Natural killer cell (primary cell): ENCODE results near the gene RHOXF1. TPM values are rescaled to one million over a fixed set of nuclear protein-coding genes. Genes with fewer than 3 reads are reported as not detected.

Experiments
- ATAC-seq, 3 donors: fragments of 150-1000 bp in 2 of 3; fragments of 200-7000 bp in 1 of 3; cut with Tn5 transposase; 1 replicate in 1 of 3; 2 replicates in 2 of 3; pipeline ENCODE4 v1.10.0; 2021; ENCODE audit warnings: mild to moderate bottlenecking in 2 of 3, moderate library complexity in 2 of 3
- DNase-seq, 2 donors: peaks; one replicate each; pipeline versions ENCODE4 v3.0.0 to v3.0.0-alpha.2; 2013 to 2021; ENCODE audit warnings: mixed read lengths in 1 of 2
- H3K27ac ChIP-seq: one replicate; pipeline ENCODE4 v1.5.1; 2013; ENCODE audit warnings: mild to moderate bottlenecking, low read length
- H3K27me3 ChIP-seq: one replicate; pipeline ENCODE4 v1.6.1; 2013; ENCODE audit warnings: low read length; ENCODE audit not compliant: control insufficient read depth, insufficient read depth
- H3K36me3 ChIP-seq: one replicate; pipeline ENCODE4 v1.6.1; 2013; ENCODE audit warnings: low read length; ENCODE audit not compliant: control insufficient read depth, insufficient read depth
- H3K4me1 ChIP-seq: one replicate; pipeline ENCODE4 v1.6.1; 2013; ENCODE audit warnings: low read length; ENCODE audit not compliant: control insufficient read depth, insufficient read depth
- H3K4me3 ChIP-seq: one replicate; pipeline ENCODE4 v1.5.1; 2013; ENCODE audit warnings: low read length
- H3K9me3 ChIP-seq: one replicate; pipeline ENCODE4 v1.6.1; 2013; ENCODE audit warnings: low read length; ENCODE audit not compliant: control insufficient read depth, insufficient read depth
- H3K27ac Mint-ChIP-seq, 2 donors: one replicate each; pipeline ENCODE4 v1.8.0; 2022; ENCODE audit warnings: mild to moderate bottlenecking in 2 of 2, mixed read lengths in 2 of 2, moderate library complexity in 1 of 2
- H3K27me3 Mint-ChIP-seq, 2 donors: one replicate each; pipeline ENCODE4 v1.8.0; 2022; ENCODE audit warnings: low read depth in 2 of 2, mixed read lengths in 2 of 2
- H3K36me3 Mint-ChIP-seq: one replicate; pipeline ENCODE4 v1.8.0; 2022; ENCODE audit warnings: mixed read lengths
- H3K4me1 Mint-ChIP-seq, 2 donors: one replicate each; pipeline ENCODE4 v1.8.0; 2022; ENCODE audit warnings: mixed read lengths in 2 of 2
- H3K4me3 Mint-ChIP-seq: one replicate; pipeline ENCODE4 v1.8.0; 2022; ENCODE audit warnings: mild to moderate bottlenecking, moderate library complexity, mixed read lengths
- H3K9me3 Mint-ChIP-seq, 2 donors: one replicate each; pipeline ENCODE4 v1.8.0; 2022; ENCODE audit warnings: mixed read lengths in 2 of 2
- CTCF ChIP-seq: fragments of 200-600 bp; IDR thresholded peaks from one replicate; pipeline ENCODE4 v1.8.0; 2022; ENCODE audit warnings: antibody characterized with exemption
- WGBS: methylation state at CpG from one replicate; pipeline ENCODE4 v1.1.7; 2013; ENCODE audit warnings: missing lambda C conversion rate; ENCODE audit not compliant: insufficient coverage; 5-methylcytosine and 5-hydroxymethylcytosine counted together
- intact Hi-C: fragments of 100-400 bp; cut with micrococcal nuclease; formaldehyde crosslinking; loops from one replicate; pipeline ENCODE4 v1.14.2; 2022
- total RNA-seq, 4 donors: library from RNA; stranded (reverse); fragments of 120-200 nt in 1 of 4; gene quantifications; one replicate each; pipeline versions ENCODE4 v1.2.3 to v1.2.4, GENCODE V29; 2013 to 2022

RHOXF1 gene
- total RNA-seq, 3 donors from 2014 or later (not counting 1 experiment from before 2014, with no cell fraction given) = 1.4 to 2.6 TPM; not detected in 1

- H3K27ac Mint-ChIP-seq = peak overlapping the region; percentile 50 to 84
- Histone ChIP-seq H3K36me3 (no peaks in the 10 kb centered on the region), H3K9me3 (no peaks in the 10 kb centered on the region), H3K27me3 (no peaks in the 10 kb centered on the region), H3K27ac (no peak overlapping the region), H3K4me3 (no peak overlapping the region), H3K4me1 (peaks cover 16% of the 10 kb centered on the region)
- TF ChIP-seq CTCF = no peak
- ATAC-seq (peak; percentile 24 to 72 (median 46)), DNase-seq (peak in 1 of 2 donors; percentile 23)
- H3K4me3 Mint-ChIP-seq = no peak overlapping the region
- intact Hi-C loops = no loop called here
- peaks cover 0 to 12% of the 10 kb centered on the region in 2 donors for H3K27me3 Mint-ChIP-seq
- H3K36me3 Mint-ChIP-seq = no peaks in the 10 kb centered on the region
- peaks cover 44 to 52% of the 10 kb centered on the region in 2 donors for H3K4me1 Mint-ChIP-seq
- H3K9me3 Mint-ChIP-seq = no peaks in the 10 kb centered on the region
- WGBS = 0% methylated on average over 2 of the region's 4 CpGs
These were observed 29.7 kb upstream of the RHOXF1 start for GRCh38 chrX:120145295-120145925.

GRCh38 chrX:120144178-120144844, 28.6 kb upstream of the RHOXF1 start:
- Mint-ChIP-seq H3K9me3 (no peaks in the 10 kb centered on the region), H3K36me3 (no peaks in the 10 kb centered on the region), H3K27me3 (peaks cover 0 to 12% of the 10 kb centered on the region in 2 donors), H3K4me1 (peaks cover 45 to 53% of the 10 kb centered on the region in 2 donors), H3K4me3 (peak overlapping the region; percentile 69), H3K27ac (peak overlapping the region; percentile 19 to 79)
- WGBS = 90% methylated on average over 7 of the region's 12 CpGs
- H3K27me3 ChIP-seq = no peaks in the 10 kb centered on the region
- H3K27ac ChIP-seq = no peak overlapping the region
- no peaks in the 10 kb centered on the region for H3K36me3 ChIP-seq
- H3K4me1 ChIP-seq = peaks cover 16% of the 10 kb centered on the region
- TF ChIP-seq CTCF = no peak
- no peaks in the 10 kb centered on the region for H3K9me3 ChIP-seq
- DNase-seq (no peak), ATAC-seq (no peak)
- intact Hi-C loops = no loop called here
- no peak overlapping the region for H3K4me3 ChIP-seq

GRCh38 chrX:120140293-120140981, 24.7 kb upstream of the RHOXF1 start:
- intact Hi-C loops = no loop called here
- peaks cover 24 to 29% of the 10 kb centered on the region in 2 donors for H3K4me1 Mint-ChIP-seq
- no peak overlapping the region for H3K27ac Mint-ChIP-seq
- Histone ChIP-seq H3K4me3 (no peak overlapping the region), H3K9me3 (no peaks in the 10 kb centered on the region), H3K36me3 (no peaks in the 10 kb centered on the region), H3K27me3 (no peaks in the 10 kb centered on the region), H3K27ac (no peak overlapping the region), H3K4me1 (peaks cover 9% of the 10 kb centered on the region)
- H3K36me3 Mint-ChIP-seq = no peaks in the 10 kb centered on the region
- whole genome bisulfite sequencing = 77% methylated on average over 6 of the region's 11 CpGs
- ATAC-seq (peak in 2 of 3 donors; percentile 31 to 63), DNase-seq (no peak)
- H3K4me3 Mint-ChIP-seq = no peak overlapping the region
- no peaks in the 10 kb centered on the region for H3K9me3 Mint-ChIP-seq
- no peak for TF ChIP-seq CTCF
- peaks cover 0 to 12% of the 10 kb centered on the region in 2 donors for H3K27me3 Mint-ChIP-seq
